Hematopoietic multipotent progenitor cell (in vitro differentiated cells): ENCODE data around the gene XYLT1. TPM values are rescaled to one million over a fixed set of nuclear protein-coding genes. Genes with fewer than 3 reads are reported as not detected.
"Not testable (repeated sequence)": the region's sequence is repeated elsewhere in the genome, so short reads cannot be mapped to it uniquely, and the experiment has no call there.

Source experiments
- DNase-seq, 3 donors: peaks; one replicate each; pipeline ENCODE4 v3.0.0-alpha.2; 2011 to 2015; ENCODE audit warnings: low read depth in 2 of 3, low spot score in 2 of 3
- total RNA-seq: library from RNA; depleted of rRNA; stranded (reverse); fragments of >200 nt; gene quantifications from one replicate; pipeline ENCODE4 v1.2.3, GENCODE V29; 2012

The XYLT1 gene
- total RNA-seq, 1 donor = 71.9 TPM

DNA sequence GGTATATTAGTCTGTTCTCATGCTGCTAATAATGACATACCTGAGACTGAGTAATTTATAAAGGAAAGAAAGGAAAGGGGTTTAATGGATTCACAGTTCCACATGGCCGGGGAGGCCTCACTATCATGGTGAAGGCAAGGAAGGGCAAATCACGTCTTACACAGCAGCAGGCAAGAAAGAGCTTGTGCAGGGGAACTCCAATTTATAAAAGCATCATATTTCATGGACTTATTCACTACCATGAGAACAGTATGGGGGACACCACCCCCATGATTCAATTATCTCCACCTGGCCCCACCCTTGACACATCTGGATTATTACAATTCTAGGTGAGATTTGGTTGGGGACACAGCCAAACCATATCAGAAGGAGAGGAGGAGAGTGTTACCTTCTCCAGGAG lies 17.7 kb upstream of the XYLT1 start:
- no peak for DNase-seq

DNA sequence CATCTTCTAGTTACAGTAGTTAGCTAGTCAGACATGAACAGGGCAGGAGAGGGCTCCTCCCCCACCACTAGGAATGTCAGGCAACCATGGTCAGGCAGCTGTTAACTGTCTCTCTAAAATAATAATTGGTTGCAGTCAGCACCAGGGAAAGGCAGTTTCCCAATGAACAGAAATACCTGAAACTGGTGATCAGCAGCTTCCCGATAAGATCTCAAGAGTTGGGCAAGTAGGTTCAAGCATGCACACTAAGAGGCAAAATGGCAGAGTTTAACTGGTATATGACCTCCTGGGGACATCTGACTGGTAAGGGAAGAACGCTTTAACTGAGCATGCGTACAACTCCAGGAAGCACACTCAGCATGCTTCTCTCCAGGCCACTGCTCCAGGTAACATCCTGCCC lies 12.6 kb upstream of the XYLT1 start:
- DNase-seq = no peak

DNA sequence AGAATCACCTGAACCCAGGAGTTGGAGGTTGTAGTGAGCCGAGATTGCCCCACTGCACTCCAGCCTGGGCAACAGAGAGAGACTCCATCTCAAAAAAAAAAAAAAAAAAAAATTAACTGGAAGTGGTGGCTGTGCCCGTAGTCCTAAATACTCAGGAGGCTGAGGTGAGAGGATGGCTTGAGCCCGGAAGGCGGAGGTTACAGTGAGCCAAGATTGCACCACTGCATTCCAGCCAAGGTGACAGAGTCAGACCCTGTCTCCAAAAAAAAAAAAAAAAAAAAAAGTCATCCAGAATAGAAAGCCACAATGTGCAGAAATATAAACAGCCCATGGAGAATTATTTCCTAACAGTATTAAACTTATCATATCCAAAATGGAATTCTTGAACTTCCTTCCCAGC lies 11.6 kb upstream of the XYLT1 start:
- DNase-seq = not testable (repeated sequence)

DNA sequence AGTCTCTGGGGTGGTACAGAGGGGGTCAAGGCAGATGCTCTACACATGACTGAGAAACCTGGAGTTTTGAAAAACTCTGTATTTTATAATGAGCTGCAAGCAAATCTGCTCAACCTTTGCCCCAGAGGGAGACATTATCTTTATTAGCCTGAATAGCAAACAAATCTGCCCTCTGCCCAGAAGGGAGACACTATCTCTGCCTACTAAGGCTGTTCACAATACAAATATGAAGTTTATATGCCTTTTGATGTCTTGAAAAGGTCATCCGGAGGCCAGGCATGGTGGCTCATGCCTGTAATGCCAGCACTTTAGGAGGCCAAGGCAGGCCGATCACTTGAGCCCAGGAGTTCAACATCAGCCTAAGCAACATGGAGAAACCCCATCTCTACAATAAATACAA lies 11.0 kb upstream of the XYLT1 start:
- no peak for DNase-seq

DNA sequence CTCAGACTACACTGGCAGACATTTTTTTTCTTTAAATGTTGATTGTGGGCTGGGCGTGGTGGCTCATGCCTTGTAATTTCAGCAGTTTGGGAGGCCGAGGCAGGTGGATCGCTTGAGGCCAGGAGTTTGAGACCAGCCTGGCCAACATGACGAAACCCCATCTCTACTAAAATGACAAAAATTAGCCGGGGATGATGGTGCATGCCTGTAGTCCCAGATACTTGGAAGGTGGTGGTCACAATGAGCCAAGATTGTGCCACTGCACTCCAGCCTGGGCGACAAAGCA lies 6.4 kb upstream of the XYLT1 start:
- not testable (repeated sequence) for DNase-seq

DNA sequence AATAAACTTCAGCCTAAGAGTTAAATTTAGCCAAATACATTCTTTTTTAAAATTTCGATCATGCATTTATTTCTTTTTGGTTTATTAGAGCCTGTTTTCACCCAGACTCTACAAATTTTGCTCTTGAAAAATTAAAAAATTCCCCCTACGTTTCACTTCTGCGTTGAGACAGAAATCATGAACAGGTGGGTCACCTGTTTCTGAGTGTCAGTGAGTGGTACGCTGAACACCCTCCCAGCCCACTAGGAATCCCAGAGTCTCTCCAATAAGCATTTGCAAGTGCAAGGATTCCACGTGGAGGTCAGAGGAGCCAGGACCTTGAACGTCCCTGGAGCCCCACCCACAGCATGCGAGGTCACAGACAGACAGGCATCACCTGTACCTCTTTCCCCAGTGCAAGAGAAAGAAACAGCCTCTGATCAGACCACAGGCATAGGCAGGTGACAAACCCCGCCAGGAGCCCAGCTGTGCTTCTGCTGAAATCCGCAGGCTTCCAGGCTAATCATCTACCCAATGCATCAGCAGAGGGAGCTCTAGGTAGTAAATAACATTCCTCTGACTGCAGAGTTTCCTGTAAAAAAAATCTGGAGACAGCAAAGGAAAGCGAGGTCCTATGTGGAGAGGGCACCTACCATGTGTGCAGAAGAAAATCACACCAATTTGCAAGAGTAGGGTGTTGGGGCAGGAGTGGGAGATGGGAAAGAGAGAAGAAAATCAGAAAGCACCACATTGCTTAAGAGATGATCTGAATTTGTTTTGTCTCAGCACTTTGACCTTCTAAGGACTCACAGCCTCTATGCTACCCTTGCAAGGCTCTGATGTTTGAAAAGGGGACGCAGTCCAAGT lies 5.9 kb upstream of the XYLT1 start:
- peak in 2 of 3 donors; percentile 58 to 65 for DNase-seq

DNA sequence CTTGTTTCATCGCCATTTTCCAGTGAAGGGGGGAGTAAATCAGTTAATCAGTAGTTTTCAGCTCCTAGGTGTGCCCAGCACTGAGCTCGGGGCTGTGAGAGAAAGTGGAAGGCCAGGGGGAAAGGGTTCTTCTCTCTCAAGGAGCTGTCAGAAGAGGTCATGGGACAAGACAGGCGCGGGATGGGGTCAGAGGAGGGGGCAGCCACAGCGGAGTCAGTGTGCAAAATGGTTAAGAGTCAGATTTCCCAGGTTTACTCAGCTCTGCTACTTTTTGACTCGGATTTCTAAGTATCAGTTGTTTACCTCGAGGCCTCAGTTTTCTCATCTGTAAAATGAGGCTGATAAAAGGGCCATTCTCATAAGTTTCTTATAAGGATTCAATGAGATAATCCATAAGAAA lies 4.3 kb upstream of the XYLT1 start:
- no peak for DNase-seq

DNA sequence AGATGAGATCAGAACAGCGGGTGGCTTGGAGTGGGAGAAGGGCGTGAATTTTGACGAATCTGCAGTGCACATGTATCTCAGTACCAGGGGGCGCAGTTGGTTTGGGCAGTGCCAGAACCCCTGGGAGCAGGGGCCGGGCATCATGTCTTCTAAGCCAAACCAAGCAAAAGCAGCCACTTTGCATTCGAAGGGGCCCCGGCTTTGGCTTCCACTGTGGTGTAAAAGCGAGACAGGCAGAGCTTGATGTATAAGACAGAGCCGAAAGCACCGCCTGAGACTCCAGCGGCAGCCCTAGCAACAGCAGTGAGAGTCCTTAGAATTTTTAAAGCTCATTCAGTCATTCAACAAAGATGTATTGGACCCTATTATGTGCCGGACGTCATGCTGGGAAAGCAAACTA lies 3.8 kb upstream of the XYLT1 start:
- DNase-seq = peak in 2 of 3 donors; percentile 67 to 70

DNA sequence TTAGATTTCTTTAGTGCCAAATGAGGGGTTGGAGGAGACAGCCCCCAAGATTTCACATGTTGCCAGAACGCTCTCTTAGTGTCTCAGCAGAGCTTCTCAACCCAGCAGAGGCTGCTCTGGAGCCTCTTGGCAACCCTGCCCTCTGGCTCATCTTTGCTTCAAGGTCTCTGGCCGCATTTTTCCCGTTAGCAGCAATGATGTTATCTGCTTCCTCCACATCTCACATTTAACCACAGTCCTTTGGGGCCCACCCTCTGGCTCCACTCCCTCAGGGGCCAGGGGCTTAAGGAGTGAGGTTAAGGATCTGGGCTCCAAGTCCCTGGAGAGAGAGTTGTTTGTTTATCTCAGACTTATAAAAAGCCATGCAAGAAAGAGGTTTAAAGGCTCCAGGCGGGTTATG lies 3.3 kb upstream of the XYLT1 start:
- peak in 2 of 3 donors; percentile 88 to 95 for DNase-seq

DNA sequence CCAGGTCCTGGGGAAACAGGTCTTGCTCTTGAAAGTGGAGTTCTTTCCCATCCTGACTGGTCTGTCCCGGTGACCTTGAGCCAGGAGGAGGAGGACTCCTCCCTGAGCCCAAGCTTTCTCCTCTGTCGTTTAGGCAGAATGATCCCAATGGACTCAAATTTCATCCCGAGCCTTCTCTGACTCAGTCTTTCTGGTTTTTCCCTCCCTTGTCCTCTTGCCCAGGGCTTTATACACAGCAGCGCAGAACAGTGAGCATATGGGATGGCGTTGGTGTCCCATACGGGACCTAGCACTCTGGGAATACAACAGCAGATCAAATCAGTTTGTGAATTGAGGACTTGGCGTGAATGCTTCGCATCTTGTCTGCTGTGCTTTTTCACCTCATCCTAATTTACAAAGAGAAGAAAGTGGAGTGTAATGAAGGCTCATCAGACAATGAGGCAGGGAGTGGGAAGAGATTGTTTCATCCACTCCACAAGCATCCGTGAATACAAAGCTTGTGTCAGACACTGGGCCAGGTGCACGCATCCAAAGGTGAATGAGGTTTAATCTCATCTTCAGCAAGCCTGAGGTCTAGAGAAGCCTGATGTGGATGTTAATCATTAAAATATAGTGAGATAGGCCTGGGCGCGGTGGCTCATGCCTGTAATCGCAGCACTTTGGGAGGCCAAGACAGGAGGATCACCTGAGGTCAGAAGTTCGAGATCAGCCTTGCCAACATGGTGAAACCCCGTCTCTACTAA lies 1.1 kb upstream of the XYLT1 start:
- no peak for DNase-seq

DNA sequence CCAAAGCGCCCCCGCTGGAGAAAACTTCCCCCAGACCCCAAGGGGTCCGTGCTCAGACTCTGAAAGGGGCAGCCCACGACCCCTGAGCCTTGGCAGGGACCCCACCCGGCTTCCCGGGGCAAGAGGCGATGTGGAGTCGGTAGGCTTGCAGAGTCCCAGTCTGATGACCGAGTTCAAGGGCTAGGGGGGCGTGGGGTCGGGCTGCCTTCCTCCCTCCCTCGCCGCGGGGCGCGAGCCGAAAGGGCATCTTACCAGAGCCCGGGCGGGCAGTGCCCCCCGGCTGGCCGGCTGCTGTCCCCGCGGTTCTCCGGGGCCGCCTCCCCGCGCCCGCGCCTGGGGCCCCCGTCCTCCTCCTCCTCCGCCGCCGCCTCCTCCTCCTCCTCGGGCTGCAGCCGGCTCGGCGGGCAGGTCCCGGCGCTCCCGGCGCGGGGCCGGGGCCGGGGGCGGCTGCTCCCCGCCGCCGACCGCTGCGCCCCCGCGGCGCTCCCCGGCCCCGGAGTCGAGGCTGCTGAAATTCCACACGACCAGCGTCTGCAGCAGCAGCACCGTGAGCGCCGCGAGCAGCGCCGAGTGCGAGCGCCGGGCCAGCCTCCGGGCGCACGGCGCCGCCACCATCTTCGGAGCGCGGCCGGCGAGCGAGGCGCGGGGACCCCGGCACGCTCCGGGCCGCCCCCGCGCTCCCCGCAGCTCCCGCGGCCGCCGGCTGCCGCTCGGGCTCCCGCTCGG lies 415 bp downstream of the XYLT1 start:
- DNase-seq = no peak

DNA sequence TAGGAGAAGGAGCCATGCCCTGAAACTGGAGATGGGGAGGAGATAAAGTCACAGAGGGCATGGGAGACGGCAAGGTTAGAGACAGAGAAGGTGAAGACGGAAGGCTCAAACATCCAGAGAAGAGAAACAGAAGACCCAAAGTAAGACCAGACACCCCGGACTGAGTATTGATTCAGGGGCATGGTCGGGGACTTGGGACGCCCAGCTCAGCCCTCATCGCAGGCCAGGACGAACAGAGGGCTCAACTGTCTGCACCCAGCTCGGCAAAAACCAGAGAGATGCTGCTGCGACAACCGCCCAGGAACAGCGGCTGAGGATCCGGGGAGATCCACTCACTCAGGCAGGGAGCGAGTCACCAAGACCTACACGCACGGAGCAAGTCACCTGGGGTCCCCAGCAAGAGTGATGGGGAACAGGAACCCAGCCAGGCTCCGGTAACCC lies 999 bp downstream of the XYLT1 start:
- no peak for DNase-seq

DNA sequence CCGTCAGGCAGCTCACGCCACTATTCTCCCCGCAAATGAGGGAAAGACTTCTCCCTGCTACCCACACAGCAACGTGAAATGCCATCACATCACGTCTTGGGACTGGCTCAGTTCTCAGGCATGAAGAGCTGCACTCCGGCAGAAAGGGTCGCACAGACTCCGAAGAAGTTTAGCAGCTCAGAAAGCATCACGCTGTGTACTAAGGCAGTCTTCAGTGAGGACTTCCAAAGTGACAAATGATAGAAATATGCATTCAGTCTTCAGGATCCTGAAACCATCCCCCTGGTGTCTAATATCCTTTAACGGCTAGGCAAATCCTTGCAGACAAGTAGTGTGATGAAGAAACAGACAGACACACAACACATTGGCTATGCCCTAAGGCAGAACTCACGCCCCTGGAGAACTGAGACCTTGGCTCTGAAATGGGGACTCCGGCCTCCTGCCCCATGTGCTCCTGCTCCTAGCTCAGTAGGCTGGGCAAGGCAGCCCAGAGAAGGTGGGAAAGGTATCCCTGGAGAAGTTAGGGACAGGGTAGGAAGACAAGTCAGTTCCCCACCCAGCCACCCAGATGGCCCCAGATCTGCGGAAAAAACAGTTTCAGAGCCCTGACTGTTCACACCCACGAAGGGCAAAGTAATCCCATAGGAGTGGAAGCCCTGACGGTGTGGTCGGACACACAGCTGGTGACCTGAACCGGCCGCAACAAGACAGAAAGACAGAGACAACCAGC lies 1.6 kb downstream of the XYLT1 start:
- DNase-seq = no peak

DNA sequence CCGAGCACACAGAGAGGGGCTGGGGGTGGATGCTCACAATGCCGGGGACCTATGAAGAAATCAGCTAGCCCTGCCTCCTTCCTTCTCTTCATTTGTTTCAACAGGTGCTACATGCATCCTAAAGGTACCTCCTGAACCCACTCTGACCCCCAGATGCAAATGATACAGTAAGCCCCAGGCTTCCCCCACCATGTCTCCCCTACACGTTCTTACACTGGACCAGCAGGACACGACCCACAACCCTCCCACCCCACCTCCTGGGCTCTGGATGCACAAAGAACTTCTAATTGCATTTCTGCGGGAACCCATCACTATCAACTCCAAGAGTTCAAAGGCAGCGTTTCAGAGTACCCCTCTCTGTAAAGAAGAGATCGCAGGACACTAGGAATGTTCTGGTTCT lies 2.1 kb downstream of the XYLT1 start:
- no peak for DNase-seq

DNA sequence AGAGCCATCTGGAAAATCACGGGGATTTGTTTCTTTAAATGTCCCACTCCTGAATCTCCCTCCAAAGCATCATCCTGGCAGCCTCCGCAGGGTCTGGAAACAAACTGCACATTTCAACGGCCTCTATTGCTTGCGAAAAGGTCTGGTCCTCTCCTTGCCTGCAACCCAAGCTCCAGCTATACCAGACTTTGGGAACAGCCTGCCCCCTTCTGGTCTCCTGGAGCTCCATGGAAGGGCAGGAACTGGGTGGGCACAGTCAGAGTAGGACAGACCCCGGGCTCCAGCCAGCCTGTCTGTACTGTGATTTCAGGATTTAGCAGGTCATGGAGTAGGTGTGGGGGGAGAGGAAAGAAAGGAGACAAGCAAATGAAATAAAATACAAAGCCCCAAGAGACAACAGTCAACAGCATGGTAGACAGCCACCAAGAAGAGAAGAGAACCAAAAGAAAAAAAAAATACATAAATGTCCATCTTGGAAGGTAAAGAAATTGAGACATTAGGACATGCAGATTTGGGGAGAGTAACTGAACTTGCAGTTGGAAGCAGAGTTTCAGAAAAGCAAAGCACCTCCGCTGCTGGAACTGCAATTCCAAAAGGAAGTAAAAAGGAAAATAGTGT lies 2.7 kb downstream of the XYLT1 start:
- DNase-seq = peak in 2 of 3 donors; percentile 58 to 65

DNA sequence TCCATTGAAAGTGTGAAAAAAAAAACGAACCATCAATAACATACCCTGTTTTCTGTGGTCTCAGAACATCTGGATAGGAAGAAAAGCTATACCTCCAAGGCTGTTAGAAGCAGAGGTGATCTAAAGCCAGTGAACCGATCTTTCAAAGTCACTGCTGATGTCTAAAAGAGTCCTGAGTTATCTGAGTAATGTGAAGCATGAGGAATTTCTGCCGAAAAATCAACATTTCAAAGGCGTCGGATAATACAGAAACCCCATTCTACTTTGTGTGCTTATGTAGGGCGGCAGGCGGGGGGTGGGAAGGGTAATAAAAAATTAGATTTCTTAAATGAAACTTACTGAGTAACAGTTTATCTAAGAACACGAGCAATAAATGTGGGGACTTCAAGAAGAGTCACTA lies 3.9 kb downstream of the XYLT1 start:
- no peak for DNase-seq

DNA sequence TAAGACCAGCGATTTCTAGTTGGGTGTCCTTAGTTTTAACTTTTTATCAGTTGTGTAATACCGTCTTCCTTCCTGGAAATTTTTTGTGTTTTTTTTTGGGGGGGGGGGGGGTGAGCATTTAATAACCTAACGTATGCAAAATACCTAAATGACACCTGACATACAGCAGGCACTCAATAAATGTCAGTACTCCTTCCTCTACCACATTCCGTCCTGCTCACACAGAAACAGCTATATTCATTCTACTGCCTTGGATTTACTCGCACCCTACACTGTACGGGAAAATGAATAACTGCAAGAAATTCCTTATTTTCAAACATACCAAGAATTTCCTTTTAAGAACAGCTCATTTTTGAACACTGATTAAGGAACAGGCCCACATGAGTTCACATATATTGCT lies 5.3 kb downstream of the XYLT1 start:
- no peak for DNase-seq

DNA sequence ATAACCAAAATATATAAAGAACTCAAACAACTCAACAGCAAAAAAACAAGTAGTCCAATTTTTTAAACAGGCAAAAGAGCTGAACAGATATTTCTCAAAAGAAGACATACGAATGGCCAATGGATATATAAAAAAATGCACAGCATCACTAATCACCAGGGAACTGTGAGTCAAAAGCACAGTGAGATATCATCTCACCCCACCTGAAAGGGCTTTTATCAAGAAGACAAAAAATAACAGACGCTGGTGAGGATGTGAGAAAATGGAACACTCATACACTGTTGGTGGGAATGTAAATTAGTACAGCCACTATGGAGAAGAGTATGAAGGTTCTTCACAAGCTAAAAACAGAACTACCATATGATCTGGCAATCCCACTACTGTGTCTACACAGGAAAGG lies 7.4 kb downstream of the XYLT1 start:
- DNase-seq = no peak

DNA sequence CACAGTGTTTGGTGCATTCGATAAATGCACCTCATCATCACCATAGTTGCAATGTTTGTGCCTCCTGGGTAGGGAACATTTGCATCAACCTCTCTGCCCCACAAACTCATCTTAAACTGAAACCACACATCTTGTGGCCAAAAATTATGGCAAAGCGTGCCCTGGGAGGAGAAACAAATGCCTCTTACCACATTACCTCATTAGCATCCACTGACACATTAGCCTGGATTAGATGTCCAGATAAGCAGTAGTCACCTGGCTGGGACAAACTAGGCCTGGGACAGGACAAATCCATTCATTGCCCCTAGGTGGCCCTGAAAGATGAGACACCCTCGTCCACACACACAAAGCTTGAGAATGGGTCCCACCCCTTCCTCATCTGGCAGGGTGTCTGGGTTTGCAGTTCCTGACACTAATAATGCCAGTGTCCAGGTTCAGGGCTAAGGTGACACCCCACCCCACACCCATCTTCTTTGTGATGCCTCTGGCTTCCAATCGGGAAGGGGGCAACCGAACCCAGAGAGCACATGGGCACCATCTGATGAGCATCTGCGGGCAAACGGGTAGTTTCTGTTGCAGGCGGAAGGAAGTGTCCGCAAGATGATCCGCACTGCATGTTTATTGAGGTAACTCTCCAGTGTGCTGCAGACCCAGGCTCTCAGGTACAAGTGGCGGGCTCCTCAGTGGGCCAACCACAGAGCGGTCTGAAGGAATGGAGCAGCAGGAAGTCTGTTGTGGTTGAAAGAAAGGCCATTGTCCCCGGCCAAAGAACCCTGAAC lies 8.6 kb downstream of the XYLT1 start:
- DNase-seq = peak in 2 of 3 donors; percentile 79 to 94

DNA sequence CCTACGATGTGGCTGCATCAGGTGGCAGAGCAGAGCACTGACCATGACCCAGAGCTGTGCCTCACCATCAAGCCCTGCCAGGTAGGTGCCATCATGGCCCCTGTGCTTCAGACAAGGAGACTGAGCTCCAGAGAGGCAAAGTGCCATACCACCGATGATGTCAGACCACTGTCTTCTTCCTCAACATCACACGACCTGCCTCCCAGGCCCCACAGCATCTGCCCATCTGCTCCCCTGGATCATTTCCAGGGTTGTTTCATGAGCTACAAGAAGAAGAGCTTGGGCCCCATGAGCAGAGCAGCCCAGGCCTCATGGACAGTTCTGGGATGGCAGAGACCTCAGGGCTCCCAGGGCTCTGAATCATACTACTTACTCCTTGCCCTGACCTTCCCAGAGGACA lies 9.9 kb downstream of the XYLT1 start:
- DNase-seq = no peak
